Liver (tissue), 3 donors: Measurements from ENCODE around the gene OCA2.

Experiments used
- EGR1 ChIP-seq, 2 donors: IDR thresholded peaks; 2 replicates each; pipeline ENCODE4 v1.6.1; 2016 to 2018; ENCODE audit warnings: antibody characterized with exemption in 2 of 2, low read depth in 2 of 2
- NR2F2 ChIP-seq: IDR thresholded peaks from 2 replicates; pipeline ENCODE4 v1.6.1; 2016; ENCODE audit warnings: antibody characterized with exemption
- RAD21 ChIP-seq, 2 donors: IDR thresholded peaks; 2 replicates each; pipeline ENCODE4 v1.6.1; 2016; ENCODE audit warnings: antibody characterized with exemption in 2 of 2, mild to moderate bottlenecking in 2 of 2
- SP1 ChIP-seq: IDR thresholded peaks from 2 replicates; pipeline ENCODE4 v1.6.1; 2018; ENCODE audit warnings: antibody characterized with exemption, mild to moderate bottlenecking
- TAF1 ChIP-seq: conservative IDR thresholded peaks from 2 replicates; pipeline ENCODE4 v1.6.1; 2016; ENCODE audit warnings: antibody characterized with exemption, mild to moderate bottlenecking
- TF ChIP-seq, protein P1 (sequence below): fragments of 150-350 bp; IDR thresholded peaks from 2 replicates; pipeline ENCODE4 v1.5.1; 2017; ENCODE audit warnings: improper control_type of control experiment, low read depth, low read length; ENCODE audit not compliant: missing input control
- TF ChIP-seq, protein P2 (sequence below): IDR thresholded peaks from 2 replicates; pipeline ENCODE4 v1.6.1; 2016; ENCODE audit warnings: antibody characterized with exemption, mild to moderate bottlenecking
- TF ChIP-seq, protein P3 (sequence below): IDR thresholded peaks from 2 replicates; pipeline ENCODE4 v1.6.1; 2016; ENCODE audit warnings: antibody characterized with exemption
- TF ChIP-seq, protein P4 (sequence below): IDR thresholded peaks from 2 replicates; pipeline ENCODE4 v1.6.1; 2016; ENCODE audit warnings: antibody characterized with exemption
- TF ChIP-seq, protein P5 (sequence below): IDR thresholded peaks from 2 replicates; pipeline ENCODE4 v1.6.1; 2016; ENCODE audit warnings: antibody characterized with exemption
- donor health status: healthy.
- donor health status: healthy.

DNA sequence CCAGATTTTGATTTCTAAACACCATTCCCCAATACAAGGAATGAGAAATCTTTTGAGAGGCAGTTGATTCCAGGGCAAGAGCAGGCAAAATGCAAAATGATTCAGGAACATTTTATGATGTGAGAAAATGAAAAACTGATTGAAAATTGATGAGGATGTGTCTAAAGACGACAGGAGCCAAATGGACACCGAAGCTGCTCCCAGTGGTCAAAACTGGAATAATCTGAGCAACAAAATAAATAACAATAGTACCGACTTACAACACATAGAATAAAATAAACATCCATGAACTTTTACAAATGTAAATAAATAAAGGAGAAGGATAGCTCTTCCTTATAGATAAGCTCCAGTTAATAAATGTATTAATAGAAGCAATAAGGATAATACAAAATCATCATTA, 186.8 kb downstream of the OCA2 start:
- TF ChIP-seq, protein P1, sequence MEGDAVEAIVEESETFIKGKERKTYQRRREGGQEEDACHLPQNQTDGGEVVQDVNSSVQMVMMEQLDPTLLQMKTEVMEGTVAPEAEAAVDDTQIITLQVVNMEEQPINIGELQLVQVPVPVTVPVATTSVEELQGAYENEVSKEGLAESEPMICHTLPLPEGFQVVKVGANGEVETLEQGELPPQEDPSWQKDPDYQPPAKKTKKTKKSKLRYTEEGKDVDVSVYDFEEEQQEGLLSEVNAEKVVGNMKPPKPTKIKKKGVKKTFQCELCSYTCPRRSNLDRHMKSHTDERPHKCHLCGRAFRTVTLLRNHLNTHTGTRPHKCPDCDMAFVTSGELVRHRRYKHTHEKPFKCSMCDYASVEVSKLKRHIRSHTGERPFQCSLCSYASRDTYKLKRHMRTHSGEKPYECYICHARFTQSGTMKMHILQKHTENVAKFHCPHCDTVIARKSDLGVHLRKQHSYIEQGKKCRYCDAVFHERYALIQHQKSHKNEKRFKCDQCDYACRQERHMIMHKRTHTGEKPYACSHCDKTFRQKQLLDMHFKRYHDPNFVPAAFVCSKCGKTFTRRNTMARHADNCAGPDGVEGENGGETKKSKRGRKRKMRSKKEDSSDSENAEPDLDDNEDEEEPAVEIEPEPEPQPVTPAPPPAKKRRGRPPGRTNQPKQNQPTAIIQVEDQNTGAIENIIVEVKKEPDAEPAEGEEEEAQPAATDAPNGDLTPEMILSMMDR: no peak
- TF ChIP-seq, protein P2, sequence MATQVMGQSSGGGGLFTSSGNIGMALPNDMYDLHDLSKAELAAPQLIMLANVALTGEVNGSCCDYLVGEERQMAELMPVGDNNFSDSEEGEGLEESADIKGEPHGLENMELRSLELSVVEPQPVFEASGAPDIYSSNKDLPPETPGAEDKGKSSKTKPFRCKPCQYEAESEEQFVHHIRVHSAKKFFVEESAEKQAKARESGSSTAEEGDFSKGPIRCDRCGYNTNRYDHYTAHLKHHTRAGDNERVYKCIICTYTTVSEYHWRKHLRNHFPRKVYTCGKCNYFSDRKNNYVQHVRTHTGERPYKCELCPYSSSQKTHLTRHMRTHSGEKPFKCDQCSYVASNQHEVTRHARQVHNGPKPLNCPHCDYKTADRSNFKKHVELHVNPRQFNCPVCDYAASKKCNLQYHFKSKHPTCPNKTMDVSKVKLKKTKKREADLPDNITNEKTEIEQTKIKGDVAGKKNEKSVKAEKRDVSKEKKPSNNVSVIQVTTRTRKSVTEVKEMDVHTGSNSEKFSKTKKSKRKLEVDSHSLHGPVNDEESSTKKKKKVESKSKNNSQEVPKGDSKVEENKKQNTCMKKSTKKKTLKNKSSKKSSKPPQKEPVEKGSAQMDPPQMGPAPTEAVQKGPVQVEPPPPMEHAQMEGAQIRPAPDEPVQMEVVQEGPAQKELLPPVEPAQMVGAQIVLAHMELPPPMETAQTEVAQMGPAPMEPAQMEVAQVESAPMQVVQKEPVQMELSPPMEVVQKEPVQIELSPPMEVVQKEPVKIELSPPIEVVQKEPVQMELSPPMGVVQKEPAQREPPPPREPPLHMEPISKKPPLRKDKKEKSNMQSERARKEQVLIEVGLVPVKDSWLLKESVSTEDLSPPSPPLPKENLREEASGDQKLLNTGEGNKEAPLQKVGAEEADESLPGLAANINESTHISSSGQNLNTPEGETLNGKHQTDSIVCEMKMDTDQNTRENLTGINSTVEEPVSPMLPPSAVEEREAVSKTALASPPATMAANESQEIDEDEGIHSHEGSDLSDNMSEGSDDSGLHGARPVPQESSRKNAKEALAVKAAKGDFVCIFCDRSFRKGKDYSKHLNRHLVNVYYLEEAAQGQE: no peak
- TF ChIP-seq NR2F2: no peak
- no peak for TF ChIP-seq RAD21 (IDR thresholded peaks at IDR 0.05)
- TF ChIP-seq SP1: no peak
- TF ChIP-seq EGR1 (IDR thresholded peaks at IDR 0.05; ENCODE audit: low read depth in 2 of 2): no peak
- TF ChIP-seq, protein P3, sequence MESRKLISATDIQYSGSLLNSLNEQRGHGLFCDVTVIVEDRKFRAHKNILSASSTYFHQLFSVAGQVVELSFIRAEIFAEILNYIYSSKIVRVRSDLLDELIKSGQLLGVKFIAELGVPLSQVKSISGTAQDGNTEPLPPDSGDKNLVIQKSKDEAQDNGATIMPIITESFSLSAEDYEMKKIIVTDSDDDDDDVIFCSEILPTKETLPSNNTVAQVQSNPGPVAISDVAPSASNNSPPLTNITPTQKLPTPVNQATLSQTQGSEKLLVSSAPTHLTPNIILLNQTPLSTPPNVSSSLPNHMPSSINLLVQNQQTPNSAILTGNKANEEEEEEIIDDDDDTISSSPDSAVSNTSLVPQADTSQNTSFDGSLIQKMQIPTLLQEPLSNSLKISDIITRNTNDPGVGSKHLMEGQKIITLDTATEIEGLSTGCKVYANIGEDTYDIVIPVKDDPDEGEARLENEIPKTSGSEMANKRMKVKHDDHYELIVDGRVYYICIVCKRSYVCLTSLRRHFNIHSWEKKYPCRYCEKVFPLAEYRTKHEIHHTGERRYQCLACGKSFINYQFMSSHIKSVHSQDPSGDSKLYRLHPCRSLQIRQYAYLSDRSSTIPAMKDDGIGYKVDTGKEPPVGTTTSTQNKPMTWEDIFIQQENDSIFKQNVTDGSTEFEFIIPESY: no peak
- no peak for TF ChIP-seq TAF1
- TF ChIP-seq, protein P4, sequence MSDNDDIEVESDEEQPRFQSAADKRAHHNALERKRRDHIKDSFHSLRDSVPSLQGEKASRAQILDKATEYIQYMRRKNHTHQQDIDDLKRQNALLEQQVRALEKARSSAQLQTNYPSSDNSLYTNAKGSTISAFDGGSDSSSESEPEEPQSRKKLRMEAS: no peak
- TF ChIP-seq, protein P5, sequence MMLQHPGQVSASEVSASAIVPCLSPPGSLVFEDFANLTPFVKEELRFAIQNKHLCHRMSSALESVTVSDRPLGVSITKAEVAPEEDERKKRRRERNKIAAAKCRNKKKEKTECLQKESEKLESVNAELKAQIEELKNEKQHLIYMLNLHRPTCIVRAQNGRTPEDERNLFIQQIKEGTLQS: no peak
